Heart left ventricle (tissue), 16 donors: ENCODE measurements around the gene BOD1. TPM values are rescaled to one million over a fixed set of nuclear protein-coding genes. Genes with fewer than 3 reads are reported as not detected.

Experiments
- ATAC-seq, 4 donors: fragments of 200-7000 bp; cut with Tn5 transposase; one replicate each; pipeline ENCODE4 v1.9.1; 2020 to 2022; ENCODE audit warnings: moderate library complexity in 4 of 4, mild to moderate bottlenecking in 3 of 4, moderate number of reproducible peaks in 1 of 4
- DNase-seq, 5 donors: peaks; one replicate each; pipeline ENCODE4 v3.0.0-alpha.2; 2020
- H3K27ac ChIP-seq, 12 donors: fragments of 200-600 bp; sonication (generic) in 4 of 12; one replicate each; pipeline versions ENCODE4 v1.5.0 to v1.8.0; 2016 to 2022; ENCODE audit warnings: mild to moderate bottlenecking in 2 of 12
- H3K27me3 ChIP-seq, 9 donors: fragments of 200-600 bp; sonication (generic) in 2 of 9; one replicate each; pipeline versions ENCODE4 v1.5.1 to v1.8.0; 2016 to 2022; ENCODE audit warnings: mild to moderate bottlenecking in 3 of 9
- H3K36me3 ChIP-seq, 9 donors: fragments of 200-600 bp; sonication (generic) in 2 of 9; one replicate each; pipeline versions ENCODE4 v1.5.0 to v1.8.0; 2018 to 2022; ENCODE audit warnings: mild to moderate bottlenecking in 2 of 9
- H3K4me1 ChIP-seq, 12 donors: fragments of 200-600 bp; sonication (generic) in 4 of 12; one replicate each; pipeline versions ENCODE4 v1.5.0 to v1.8.0; 2016 to 2022; ENCODE audit warnings: mild to moderate bottlenecking in 3 of 12
- H3K4me3 ChIP-seq, 12 donors: fragments of 200-600 bp; sonication (generic) in 4 of 12; one replicate each; pipeline versions ENCODE4 v1.5.0 to v1.8.0; 2017 to 2022; ENCODE audit warnings: mild to moderate bottlenecking in 9 of 12, moderate library complexity in 4 of 12
- H3K9me3 ChIP-seq, 12 donors: fragments of 200-600 bp; sonication (generic) in 4 of 12; one replicate each; pipeline versions ENCODE4 v1.5.0 to v1.8.0; 2016 to 2022; ENCODE audit warnings: mild to moderate bottlenecking in 1 of 12
- POLR2A ChIP-seq, 2 donors: fragments of 450-650 bp; IDR thresholded peaks; one replicate each; pipeline ENCODE4 v1.6.1; 2017; ENCODE audit warnings: antibody characterized with exemption in 2 of 2, mild to moderate bottlenecking in 2 of 2, moderate library complexity in 2 of 2
- WGBS, 4 donors: extraction: QIAGEN DNeasy Blood & Tissue Kit in 2 of 4; methylation state at CpG; one replicate each; pipeline versions ENCODE4 v1.1.5 to v1.1.7; 2013 to 2018; 5-methylcytosine and 5-hydroxymethylcytosine counted together
- intact Hi-C, 10 donors: fragments of 100-400 bp; cut with DNase I; formaldehyde crosslinking; loops; one replicate each; pipeline versions ENCODE4 v1.11.1 to v1.14.2; 2022
- polyA plus RNA-seq, 2 donors: library from polyadenylated mRNA; stranded (reverse); fragments of 200-250 nt; gene quantifications; one replicate each; pipeline ENCODE4 v1.2.3, GENCODE V29; 2013
- total RNA-seq, 9 donors: library from RNA; depleted of rRNA in 2 of 9; stranded (reverse); fragments of >200 nt in 2 of 9; fragmentation: NEBNext Ultra II Directional in 3 of 9; extraction: Animal tissue kit (Norgen Biotek cat#: 25700) in 3 of 9; gene quantifications; one replicate each; pipeline versions ENCODE4 v1.1.0 to v1.2.4, GENCODE V29; 2016 to 2023
- TF ChIP-seq, protein P1 (sequence below), 12 donors: fragments of 200-600 bp; sonication (generic) in 4 of 12; IDR thresholded peaks; one replicate each; pipeline versions ENCODE4 v1.5.0 to v1.8.0; 2018 to 2022; ENCODE audit warnings: antibody characterized with exemption in 12 of 12, mild to moderate bottlenecking in 5 of 12
- donor health status: ischemic (EF 13 %, LVEDD 7.1; RV severe dilation, severe dysfunction).
- donor health status: healthy with polysubstance abuse.
- donor health status: DM: no; HTN: yes; CAD: no.
- donor health status: DM: no; HTN: no; CAD: no.
- donor health status: ischemic (EF 25% LVEDD 6.9; RV normal size, moderate dysfunction).
- donor health status: ischemic (EF 25% LVEDD 5.7; RV mildly dilated, moderate dysfunction).
- donor health status: healthy.
- donor health status: DM: yes; HTN: yes; CAD: no.
- donor health status: ischemic (EF 35%, LVEDD 5.7; RV mildly dilated, moderate dysfunction).
- donor health status: nonischemic (EF 11% LVEDD 7.7; RV severe dilation, severe dysfunction).
- donor health status: DM: yes; HTN: yes; CAD: no.
- donor health status: PGD.
- donor health status: ischemic (EF 29% LVEDD 5.4; RV normal size, mild dysfunction).
- donor health status: nonischemic (EF 23%, LVEDD 6.1; RV moderate dilation, normal function).

Gene BOD1
- total and polyA plus RNA-seq, 11 donors, result 21.6 to 51.0 (median 38.3) TPM

DNA sequence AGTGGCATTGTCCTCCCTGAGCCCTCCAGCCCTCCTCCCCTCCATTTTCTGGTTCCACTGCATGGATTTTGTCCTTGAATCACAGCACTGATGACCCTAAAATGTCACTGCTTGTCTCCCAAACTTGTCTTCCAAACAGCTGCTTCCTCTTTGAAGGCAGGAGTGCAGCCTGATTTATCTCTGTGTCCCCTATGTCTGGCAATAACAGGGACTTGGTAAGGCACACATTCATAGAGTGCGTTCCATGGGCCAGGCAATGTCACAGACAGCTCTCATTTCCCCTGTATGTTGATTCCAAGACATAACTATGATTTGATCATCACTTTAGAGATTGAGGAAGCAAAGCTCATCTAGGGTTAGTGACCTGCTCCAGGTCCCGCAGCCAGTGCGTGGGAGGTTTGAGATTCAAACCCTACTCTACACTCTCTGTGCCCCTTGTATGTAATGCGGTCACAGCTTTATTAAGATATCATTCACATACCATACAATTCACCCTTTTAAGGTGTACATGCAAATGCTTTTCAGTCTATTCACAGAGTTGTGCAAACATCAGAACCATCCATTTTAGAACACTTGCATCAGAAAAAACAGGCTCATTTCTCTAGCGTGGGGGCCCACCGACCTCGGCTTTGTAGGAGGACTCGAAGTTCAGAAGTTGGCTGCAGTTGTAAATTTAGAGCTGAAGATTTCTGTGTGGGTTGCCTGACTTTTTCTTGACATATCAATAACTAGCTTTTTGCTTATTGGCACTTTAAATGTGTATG is 28.4 kb upstream of the BOD1 start:
- H3K36me3 ChIP-seq, result no peaks in the 10 kb centered on the region
- H3K4me3 ChIP-seq, result no peak overlapping the region
- H3K27ac ChIP-seq, result no peak overlapping the region
- ATAC-seq (peak in 1 of 4 donors; percentile 38), DNase-seq (no peak)
- peaks cover 0 to 12% (median 0%) of the 10 kb centered on the region in 12 donors for H3K4me1 ChIP-seq
- H3K9me3 ChIP-seq, result no peaks in the 10 kb centered on the region
- intact Hi-C loops, result no loop called here
- WGBS, 4 donors, result 68 to 81% (median 76%) methylated on average over 8 of the region's 8 CpGs
- TF ChIP-seq, protein P1, sequence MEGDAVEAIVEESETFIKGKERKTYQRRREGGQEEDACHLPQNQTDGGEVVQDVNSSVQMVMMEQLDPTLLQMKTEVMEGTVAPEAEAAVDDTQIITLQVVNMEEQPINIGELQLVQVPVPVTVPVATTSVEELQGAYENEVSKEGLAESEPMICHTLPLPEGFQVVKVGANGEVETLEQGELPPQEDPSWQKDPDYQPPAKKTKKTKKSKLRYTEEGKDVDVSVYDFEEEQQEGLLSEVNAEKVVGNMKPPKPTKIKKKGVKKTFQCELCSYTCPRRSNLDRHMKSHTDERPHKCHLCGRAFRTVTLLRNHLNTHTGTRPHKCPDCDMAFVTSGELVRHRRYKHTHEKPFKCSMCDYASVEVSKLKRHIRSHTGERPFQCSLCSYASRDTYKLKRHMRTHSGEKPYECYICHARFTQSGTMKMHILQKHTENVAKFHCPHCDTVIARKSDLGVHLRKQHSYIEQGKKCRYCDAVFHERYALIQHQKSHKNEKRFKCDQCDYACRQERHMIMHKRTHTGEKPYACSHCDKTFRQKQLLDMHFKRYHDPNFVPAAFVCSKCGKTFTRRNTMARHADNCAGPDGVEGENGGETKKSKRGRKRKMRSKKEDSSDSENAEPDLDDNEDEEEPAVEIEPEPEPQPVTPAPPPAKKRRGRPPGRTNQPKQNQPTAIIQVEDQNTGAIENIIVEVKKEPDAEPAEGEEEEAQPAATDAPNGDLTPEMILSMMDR (IDR thresholded peaks at IDR 0.05), result no peak
- TF ChIP-seq POLR2A (IDR thresholded peaks at IDR 0.05), result no peak
- no peaks in the 10 kb centered on the region for H3K27me3 ChIP-seq

DNA sequence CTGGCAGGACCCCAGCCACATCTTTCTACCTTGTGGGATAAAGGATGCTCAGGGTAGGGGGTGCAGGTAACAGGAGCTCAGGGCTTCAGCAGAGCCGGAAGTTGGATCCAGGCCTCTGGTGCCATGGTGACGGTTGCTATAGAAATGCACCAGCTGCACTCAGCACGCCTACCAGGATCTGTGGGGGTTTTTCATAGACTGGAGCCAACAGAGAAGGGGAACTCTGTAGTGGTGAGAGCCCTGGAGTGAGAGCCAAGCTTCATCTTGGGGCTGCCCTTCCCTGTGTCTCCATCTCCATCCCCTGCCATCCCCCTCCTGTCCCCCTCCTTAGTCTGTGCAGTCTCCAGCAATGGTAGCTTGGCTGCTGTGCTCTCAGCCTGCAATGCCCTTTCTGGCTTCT is 27.5 kb upstream of the BOD1 start:
- intact Hi-C loops, result no loop called here
- H3K27ac ChIP-seq, result no peak overlapping the region
- H3K36me3 ChIP-seq, result no peaks in the 10 kb centered on the region
- peaks cover 0 to 12% (median 0%) of the 10 kb centered on the region in 12 donors for H3K4me1 ChIP-seq
- no peak overlapping the region for H3K4me3 ChIP-seq
- no peaks in the 10 kb centered on the region for H3K27me3 ChIP-seq
- no peak for DNase-seq
- no peaks in the 10 kb centered on the region for H3K9me3 ChIP-seq
- no peak for ATAC-seq
- no peak for TF ChIP-seq POLR2A (IDR thresholded peaks at IDR 0.05)
- TF ChIP-seq, protein P1 (IDR thresholded peaks at IDR 0.05), result no peak
- WGBS, 4 donors, result 59 to 74% (median 69%) methylated on average over 3 of the region's 3 CpGs

- Histone ChIP-seq H3K27ac (no peak overlapping the region), H3K4me1 (peaks cover 0 to 12% (median 0%) of the 10 kb centered on the region in 12 donors), H3K9me3 (no peaks in the 10 kb centered on the region), H3K4me3 (no peak overlapping the region), H3K36me3 (no peaks in the 10 kb centered on the region), H3K27me3 (no peaks in the 10 kb centered on the region)
- TF ChIP-seq POLR2A (IDR thresholded peaks at IDR 0.05), result no peak
- TF ChIP-seq, protein P1 (IDR thresholded peaks at IDR 0.05), result no peak
- ATAC-seq (no peak), DNase-seq (no peak)
- WGBS, 4 donors, result 93 to 96% (median 94%) methylated on average over 11 of the region's 11 CpGs
- intact Hi-C loops, result no loop called here
Observed at GRCh38 chr5:173642895-173643481, 26.5 kb upstream of the BOD1 start.

GRCh38 chr5:173642191-173642816 is 25.9 kb upstream of the BOD1 start:
- Histone ChIP-seq H3K4me3 (no peak overlapping the region), H3K4me1 (peaks cover 0 to 12% (median 0%) of the 10 kb centered on the region in 12 donors), H3K27me3 (no peaks in the 10 kb centered on the region), H3K9me3 (no peaks in the 10 kb centered on the region), H3K36me3 (no peaks in the 10 kb centered on the region), H3K27ac (no peak overlapping the region)
- DNase-seq, result no peak
- intact Hi-C loops, result no loop called here
- TF ChIP-seq POLR2A (IDR thresholded peaks at IDR 0.05), result no peak
- TF ChIP-seq, protein P1 (IDR thresholded peaks at IDR 0.05), result no peak
- ATAC-seq, result no peak
- 79 to 87% (median 86%) methylated on average over 9 of the region's 9 CpGs for WGBS, 4 donors
